SH-SY5Y (cell line): ENCODE results near the gene CD63.

Experiments used
- GATA2 ChIP-seq: IDR thresholded peaks from 2 replicates; pipeline ENCODE4 v1.6.1; 2011; ENCODE audit warnings: mild to moderate bottlenecking, low read depth, low read length
- GATA3 ChIP-seq: IDR thresholded peaks from 2 replicates; pipeline ENCODE4 v1.6.1; 2011; ENCODE audit warnings: low read depth, mild to moderate bottlenecking, low read length, moderate library complexity

GRCh38 chr12:55679691-55680090, 49.1 kb downstream of the CD63 start:
- TF ChIP-seq GATA2 (no peak), GATA3 (no peak)
